Type B pancreatic cell (in vitro differentiated cells): ENCODE measurements around the gene VPS54. TPM values are rescaled to one million over a fixed set of nuclear protein-coding genes. Genes with fewer than 3 reads are reported as not detected.
A peak's percentile ranks its signal among the peaks of the same experiment; 100 is the strongest.
"Not testable (repeated sequence)": the region's sequence is repeated elsewhere in the genome, so short reads cannot be mapped to it uniquely, and the experiment has no call there.

Experiments
- DNase-seq: peaks from one replicate; pipeline ENCODE4 v3.0.0; 2021; ENCODE audit warnings: mixed read lengths; ENCODE audit not compliant: unreplicated experiment; ENCODE audit errors: extremely low spot score
- H3K27ac Mint-ChIP-seq: 2 replicates; pipeline ENCODE4 v1.8.0; 2021; ENCODE audit warnings: mild to moderate bottlenecking, mixed read lengths
- H3K27me3 Mint-ChIP-seq: 2 replicates; pipeline ENCODE4 v1.8.0; 2021; ENCODE audit warnings: mixed read lengths
- H3K36me3 Mint-ChIP-seq: 2 replicates; pipeline ENCODE4 v1.8.0; 2021; ENCODE audit warnings: mixed read lengths
- H3K4me1 Mint-ChIP-seq: one replicate; pipeline ENCODE4 v1.8.0; 2021; ENCODE audit warnings: mixed read lengths; ENCODE audit not compliant: unreplicated experiment
- H3K4me3 Mint-ChIP-seq: 2 replicates; pipeline ENCODE4 v1.8.0; 2021; ENCODE audit warnings: mild to moderate bottlenecking, mixed read lengths
- H3K9me3 Mint-ChIP-seq: 2 replicates; pipeline ENCODE4 v1.8.0; 2021; ENCODE audit warnings: mixed read lengths
- total RNA-seq: library from RNA; stranded (reverse); gene quantifications from 2 replicates; pipeline ENCODE4 v1.2.1, GENCODE V29; 2021; ENCODE audit warnings: low replicate concordance
- TF ChIP-seq, protein P1 (sequence below): fragments of 200-600 bp; sonication (generic); conservative IDR thresholded peaks from 2 replicates; pipeline ENCODE4 v1.5.0; 2021; ENCODE audit warnings: antibody characterized with exemption, mild to moderate bottlenecking

Gene VPS54
- total RNA-seq, 1 donor from 2014 or later: 23.3 TPM

DNA sequence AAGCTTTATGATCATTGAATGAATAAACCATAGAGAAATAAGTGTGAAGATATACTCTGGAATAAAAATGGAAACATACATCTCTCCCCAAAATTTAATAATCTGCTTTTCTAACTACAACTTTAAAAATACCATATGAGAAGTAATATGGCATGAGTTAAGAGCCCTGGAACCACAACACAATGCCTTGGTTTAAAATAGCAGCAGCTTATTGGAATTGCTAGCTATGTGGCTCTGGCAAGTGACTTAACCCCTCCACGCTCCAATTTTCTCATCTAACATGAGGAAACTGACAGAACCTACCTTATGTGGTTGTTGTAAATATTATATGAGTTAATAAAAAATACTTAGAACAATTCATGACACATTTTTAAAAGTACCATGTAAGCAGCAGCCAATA lies 76.4 kb downstream of the VPS54 start:
- TF ChIP-seq, protein P1, sequence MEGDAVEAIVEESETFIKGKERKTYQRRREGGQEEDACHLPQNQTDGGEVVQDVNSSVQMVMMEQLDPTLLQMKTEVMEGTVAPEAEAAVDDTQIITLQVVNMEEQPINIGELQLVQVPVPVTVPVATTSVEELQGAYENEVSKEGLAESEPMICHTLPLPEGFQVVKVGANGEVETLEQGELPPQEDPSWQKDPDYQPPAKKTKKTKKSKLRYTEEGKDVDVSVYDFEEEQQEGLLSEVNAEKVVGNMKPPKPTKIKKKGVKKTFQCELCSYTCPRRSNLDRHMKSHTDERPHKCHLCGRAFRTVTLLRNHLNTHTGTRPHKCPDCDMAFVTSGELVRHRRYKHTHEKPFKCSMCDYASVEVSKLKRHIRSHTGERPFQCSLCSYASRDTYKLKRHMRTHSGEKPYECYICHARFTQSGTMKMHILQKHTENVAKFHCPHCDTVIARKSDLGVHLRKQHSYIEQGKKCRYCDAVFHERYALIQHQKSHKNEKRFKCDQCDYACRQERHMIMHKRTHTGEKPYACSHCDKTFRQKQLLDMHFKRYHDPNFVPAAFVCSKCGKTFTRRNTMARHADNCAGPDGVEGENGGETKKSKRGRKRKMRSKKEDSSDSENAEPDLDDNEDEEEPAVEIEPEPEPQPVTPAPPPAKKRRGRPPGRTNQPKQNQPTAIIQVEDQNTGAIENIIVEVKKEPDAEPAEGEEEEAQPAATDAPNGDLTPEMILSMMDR: no peak
- Mint-ChIP-seq H3K36me3 (peaks cover 23% of the 10 kb centered on the region), H3K9me3 (peaks cover 4% of the 10 kb centered on the region), H3K27me3 (no peaks in the 10 kb centered on the region), H3K27ac (no peak overlapping the region), H3K4me3 (no peak overlapping the region), H3K4me1 (no peaks in the 10 kb centered on the region)
- no peak for DNase-seq

DNA sequence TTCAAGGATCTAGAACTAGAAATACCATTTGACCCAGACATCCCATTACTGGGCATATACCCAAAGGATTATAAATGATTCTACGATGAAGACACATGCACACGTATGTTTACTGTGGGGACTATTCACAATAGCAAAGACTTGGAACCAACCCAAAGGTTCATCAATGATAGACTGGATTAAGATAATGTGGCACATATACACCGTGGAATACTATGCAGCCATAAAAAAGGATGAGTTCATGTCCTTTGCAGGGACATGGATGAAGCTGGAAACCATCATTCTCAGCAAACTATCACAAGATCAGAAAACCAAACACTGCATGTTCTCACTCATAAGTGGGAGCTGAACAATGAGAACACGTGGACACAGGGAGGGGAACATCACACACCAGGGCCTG lies 87.1 kb downstream of the VPS54 start:
- not testable (repeated sequence) for H3K27me3 Mint-ChIP-seq

DNA sequence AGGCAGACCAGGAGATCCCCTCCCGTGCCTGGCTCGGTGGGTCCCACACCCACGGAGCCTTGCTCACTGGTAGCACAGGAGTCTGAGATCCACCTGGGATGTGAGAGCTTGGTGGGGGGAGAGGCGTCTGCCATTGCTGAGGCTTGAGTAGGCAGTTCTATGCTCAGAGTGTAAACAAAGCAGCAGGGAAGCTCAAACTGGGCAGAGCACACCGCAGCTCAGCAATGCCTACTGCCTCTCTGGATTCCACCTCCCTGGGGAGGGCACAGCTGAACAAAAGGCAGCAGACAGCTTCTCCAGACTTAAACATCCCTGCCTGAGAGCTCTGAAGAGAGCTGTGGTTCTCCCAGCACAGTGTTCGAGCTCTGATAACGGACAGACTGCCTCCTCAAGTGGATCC lies 92.4 kb downstream of the VPS54 start:
- no peaks in the 10 kb centered on the region for H3K4me1 Mint-ChIP-seq
- no peak overlapping the region for H3K4me3 Mint-ChIP-seq
- no peaks in the 10 kb centered on the region for H3K27me3 Mint-ChIP-seq
- TF ChIP-seq, protein P1: no peak
- H3K9me3 Mint-ChIP-seq: peaks cover 4% of the 10 kb centered on the region
- H3K36me3 Mint-ChIP-seq: peaks cover 59% of the 10 kb centered on the region
- no peak for DNase-seq
- no peak overlapping the region for H3K27ac Mint-ChIP-seq

More for the DNA sequence above, 87.1 kb downstream of the VPS54 start:
- H3K27ac Mint-ChIP-seq, H3K9me3 Mint-ChIP-seq, H3K4me3 Mint-ChIP-seq, DNase-seq, H3K4me1 Mint-ChIP-seq: not testable (repeated sequence)
- peaks cover 68% of the 10 kb centered on the region for H3K36me3 Mint-ChIP-seq

DNA sequence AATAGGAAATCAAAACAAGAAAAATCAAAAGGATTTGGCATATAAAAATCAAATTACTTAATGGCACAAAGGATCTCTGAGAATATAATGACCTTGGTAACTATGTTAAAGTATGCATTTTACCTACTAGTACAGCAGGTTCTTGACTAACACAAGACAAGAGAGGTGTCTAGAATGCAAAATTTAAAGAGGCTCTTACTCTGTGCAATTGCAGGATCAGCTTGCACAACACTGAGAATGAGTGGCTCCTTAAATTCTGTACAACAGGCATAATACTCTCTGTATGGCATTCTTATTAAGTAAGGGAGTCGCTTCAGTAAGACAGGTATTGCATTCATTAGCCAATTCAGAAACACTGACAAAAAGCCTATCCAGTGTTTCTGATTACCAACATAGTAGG lies 104.9 kb downstream of the VPS54 start:
- Mint-ChIP-seq H3K36me3 (peaks cover 42% of the 10 kb centered on the region), H3K27ac (no peak overlapping the region)

DNA sequence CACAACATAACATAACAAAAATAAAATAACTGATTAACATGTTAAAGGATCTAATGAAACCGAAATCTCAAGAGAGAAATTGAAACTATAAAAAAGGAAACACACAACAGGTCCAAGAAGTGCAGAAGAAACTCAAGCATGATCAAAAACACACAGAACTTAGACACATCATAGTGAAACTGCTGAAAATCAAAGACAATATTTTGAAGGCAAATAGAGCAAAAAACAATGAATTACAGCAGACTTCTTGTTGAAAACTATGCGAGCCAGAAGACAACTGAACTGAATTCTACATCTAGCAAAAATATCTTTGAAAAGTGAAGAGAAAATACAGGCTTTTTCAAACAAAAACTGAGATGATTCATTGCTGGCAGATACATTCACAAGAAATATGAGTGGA lies 116.2 kb downstream of the VPS54 start:
- Mint-ChIP-seq H3K36me3 (peaks cover 65% of the 10 kb centered on the region), H3K4me1 (no peaks in the 10 kb centered on the region)

More for the DNA sequence above, 104.9 kb downstream of the VPS54 start:
- H3K27me3 Mint-ChIP-seq: no peaks in the 10 kb centered on the region
- TF ChIP-seq, protein P1: no peak
- H3K9me3 Mint-ChIP-seq: no peaks in the 10 kb centered on the region
- H3K4me1 Mint-ChIP-seq: no peaks in the 10 kb centered on the region
- no peak for DNase-seq
- H3K4me3 Mint-ChIP-seq: no peak overlapping the region

DNA sequence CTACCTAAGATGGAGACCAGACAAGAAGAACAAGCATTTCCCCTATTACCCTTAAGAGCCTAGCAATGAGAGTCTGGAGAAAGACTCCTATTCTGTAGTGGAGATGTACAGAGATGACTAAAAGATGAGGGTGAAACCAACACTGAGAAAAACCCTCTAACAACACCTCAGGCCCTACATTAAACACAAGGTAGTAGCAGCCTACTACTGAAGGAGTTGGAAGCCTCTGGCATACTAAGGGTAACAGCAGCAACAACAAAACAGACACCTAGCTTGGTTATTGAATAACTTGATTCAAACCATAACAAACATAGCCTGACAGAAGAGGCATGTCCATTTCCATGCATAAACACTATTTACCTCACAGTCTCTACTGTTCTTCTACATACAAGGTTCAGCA lies 117.1 kb downstream of the VPS54 start:
- Mint-ChIP-seq H3K27ac (no peak overlapping the region), H3K36me3 (peaks cover 60% of the 10 kb centered on the region), H3K27me3 (no peaks in the 10 kb centered on the region)

More for the DNA sequence above, 116.2 kb downstream of the VPS54 start:
- peak overlapping the region; percentile 30 for H3K27ac Mint-ChIP-seq
- no peak overlapping the region for H3K4me3 Mint-ChIP-seq
- DNase-seq: no peak
- no peaks in the 10 kb centered on the region for H3K27me3 Mint-ChIP-seq
- TF ChIP-seq, protein P1: no peak
- peaks cover 14% of the 10 kb centered on the region for H3K9me3 Mint-ChIP-seq

More for the DNA sequence above, 117.1 kb downstream of the VPS54 start:
- Mint-ChIP-seq H3K4me1 (no peaks in the 10 kb centered on the region), H3K9me3 (peaks cover 14% of the 10 kb centered on the region), H3K4me3 (no peak overlapping the region)
- no peak for DNase-seq
- TF ChIP-seq, protein P1: no peak
